ENCODE measurements around the gene PLCH2. TPM values are rescaled to one million over a fixed set of nuclear protein-coding genes. Genes with fewer than 3 reads are reported as not detected.

PLCH2 gene
- total RNA-seq, 2 experiments from 2014 or later = 1.4 to 2.2 TPM

DNA sequence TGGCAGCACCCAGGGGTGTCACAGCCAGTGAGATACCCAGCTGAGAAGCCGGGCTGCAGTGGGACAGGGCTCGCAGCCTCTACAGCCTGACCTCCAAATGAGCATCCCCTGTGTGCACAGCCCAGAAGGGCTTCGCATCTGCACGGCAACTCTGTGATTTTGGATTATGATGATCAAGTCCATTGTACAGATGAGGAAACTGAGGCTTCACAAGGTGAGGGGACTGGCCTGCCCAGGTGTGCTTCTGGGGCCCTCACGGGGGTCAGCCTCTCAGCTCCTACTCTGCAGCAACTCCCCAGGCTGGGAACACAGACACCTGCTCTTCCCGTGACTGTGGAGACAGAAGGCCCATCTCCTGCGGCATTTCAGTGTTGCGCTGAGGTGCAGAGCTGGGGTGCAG is 62.8 kb downstream of the PLCH2 start:
- Histone ChIP-seq H3K27ac (ENCODE audit: low read depth, low read length, poor library complexity, severe bottlenecking) (no peak overlapping the region), H2AFZ (ENCODE audit: low read length) (no peak overlapping the region), H3K4me3 (ENCODE audit: low read depth, low read length, poor library complexity, severe bottlenecking) (no peak overlapping the region), H3K4me1 (ENCODE audit: insufficient read depth, low read length, poor library complexity, severe bottlenecking) (no peaks in the 10 kb centered on the region), H3K9me3 (ENCODE audit: low read length) (no peaks in the 10 kb centered on the region), H3K36me3 (ENCODE audit: insufficient read depth, low read length) (no peaks in the 10 kb centered on the region), H4K20me1 (ENCODE audit: insufficient read depth, low read length) (no peaks in the 10 kb centered on the region), H3K4me2 (ENCODE audit: low read length) (no peak overlapping the region), H3K79me2 (ENCODE audit: insufficient read depth, low read depth, low read length) (no peaks in the 10 kb centered on the region), H3K9me2 (ENCODE audit: insufficient read depth, low read length) (no peaks in the 10 kb centered on the region)
- intact Hi-C loops (cut with micrococcal nuclease; ENCODE audit: unreplicated experiment) = no loop called here
- POLR2A ChIA-PET = no interaction called here
- TF ChIP-seq, protein P1, sequence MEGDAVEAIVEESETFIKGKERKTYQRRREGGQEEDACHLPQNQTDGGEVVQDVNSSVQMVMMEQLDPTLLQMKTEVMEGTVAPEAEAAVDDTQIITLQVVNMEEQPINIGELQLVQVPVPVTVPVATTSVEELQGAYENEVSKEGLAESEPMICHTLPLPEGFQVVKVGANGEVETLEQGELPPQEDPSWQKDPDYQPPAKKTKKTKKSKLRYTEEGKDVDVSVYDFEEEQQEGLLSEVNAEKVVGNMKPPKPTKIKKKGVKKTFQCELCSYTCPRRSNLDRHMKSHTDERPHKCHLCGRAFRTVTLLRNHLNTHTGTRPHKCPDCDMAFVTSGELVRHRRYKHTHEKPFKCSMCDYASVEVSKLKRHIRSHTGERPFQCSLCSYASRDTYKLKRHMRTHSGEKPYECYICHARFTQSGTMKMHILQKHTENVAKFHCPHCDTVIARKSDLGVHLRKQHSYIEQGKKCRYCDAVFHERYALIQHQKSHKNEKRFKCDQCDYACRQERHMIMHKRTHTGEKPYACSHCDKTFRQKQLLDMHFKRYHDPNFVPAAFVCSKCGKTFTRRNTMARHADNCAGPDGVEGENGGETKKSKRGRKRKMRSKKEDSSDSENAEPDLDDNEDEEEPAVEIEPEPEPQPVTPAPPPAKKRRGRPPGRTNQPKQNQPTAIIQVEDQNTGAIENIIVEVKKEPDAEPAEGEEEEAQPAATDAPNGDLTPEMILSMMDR (conservative IDR thresholded peaks at IDR 0.05; ENCODE audit: low read length) = no peak
- no peak for TF ChIP-seq EZH2phosphoT487 (IDR thresholded peaks at IDR 0.05; ENCODE audit: borderline replicate concordance, low read depth, low read length)
- CTCF ChIA-PET (ENCODE audit: unreplicated experiment) = interaction anchor here (1.1 kb wide), 1 partner anchor 12 kb away, joined by 7 read pairs; the partner anchor contains the start of gene PANK4
- DNase-seq (ENCODE audit: low spot score) = no peak
- BruUV-seq (replicated peaks) = no TSS peak

DNA sequence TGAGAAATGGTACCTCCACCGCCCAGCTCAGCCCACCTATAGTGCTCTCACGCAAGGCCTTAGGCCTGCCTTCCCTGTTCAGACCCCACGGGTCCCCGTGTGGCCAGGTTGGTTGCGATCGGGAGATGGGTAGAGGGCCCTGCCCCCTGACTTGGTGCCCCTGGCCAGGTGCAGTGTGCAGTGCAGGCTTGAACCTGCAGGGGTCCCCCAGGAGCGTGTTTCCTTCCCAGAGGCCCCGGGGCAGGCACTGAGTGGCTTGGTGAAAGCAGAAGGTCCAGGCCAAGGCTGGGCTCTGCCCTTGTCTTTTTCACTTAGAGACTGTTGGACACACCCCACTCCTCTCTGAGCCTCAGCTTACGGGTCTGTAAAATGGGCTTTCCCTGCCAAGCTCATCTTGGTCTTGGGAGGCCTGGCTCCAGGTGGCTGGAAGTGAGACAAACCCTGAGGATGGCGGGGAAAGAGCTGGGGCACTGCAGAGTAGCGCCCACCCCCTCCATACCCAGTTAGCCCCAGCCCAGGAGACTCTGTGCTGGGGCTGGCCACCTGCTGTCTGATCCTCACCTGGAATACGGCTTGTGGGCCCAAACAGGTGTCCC is 63.3 kb downstream of the PLCH2 start:
- intact Hi-C loops (cut with micrococcal nuclease; ENCODE audit: unreplicated experiment) = no loop called here
- no peaks in the 10 kb centered on the region for H3K79me2 ChIP-seq (ENCODE audit: insufficient read depth, low read depth, low read length)
- no peak overlapping the region for H2AFZ ChIP-seq (ENCODE audit: low read length)
- H3K9me3 ChIP-seq (ENCODE audit: low read length) = no peaks in the 10 kb centered on the region
- no TSS peak for BruUV-seq (replicated peaks)
- no peaks in the 10 kb centered on the region for H3K36me3 ChIP-seq (ENCODE audit: insufficient read depth, low read length)
- no peak overlapping the region for H3K4me2 ChIP-seq (ENCODE audit: low read length)
- no peak overlapping the region for H3K27ac ChIP-seq (ENCODE audit: low read depth, low read length, poor library complexity, severe bottlenecking)
- H4K20me1 ChIP-seq (ENCODE audit: insufficient read depth, low read length) = no peaks in the 10 kb centered on the region
- ChIA-PET CTCF (ENCODE audit: unreplicated experiment) (interaction anchor here (0.6 to 1.1 kb wide), 2 partner anchors 13 to 322 kb away, joined by 3 to 7 read pairs; partner anchors contain the start of gene PANK4), POLR2A (no interaction called here)
- TF ChIP-seq, protein P1 (conservative IDR thresholded peaks at IDR 0.05; ENCODE audit: low read length) = peak; percentile 60
- no peak for TF ChIP-seq EZH2phosphoT487 (IDR thresholded peaks at IDR 0.05; ENCODE audit: borderline replicate concordance, low read depth, low read length)
- peak; percentile 39 for DNase-seq (ENCODE audit: low spot score)
- no peak overlapping the region for H3K4me3 ChIP-seq (ENCODE audit: low read depth, low read length, poor library complexity, severe bottlenecking)
- no peaks in the 10 kb centered on the region for H3K9me2 ChIP-seq (ENCODE audit: insufficient read depth, low read length)
- no peaks in the 10 kb centered on the region for H3K4me1 ChIP-seq (ENCODE audit: insufficient read depth, low read length, poor library complexity, severe bottlenecking)

DNA sequence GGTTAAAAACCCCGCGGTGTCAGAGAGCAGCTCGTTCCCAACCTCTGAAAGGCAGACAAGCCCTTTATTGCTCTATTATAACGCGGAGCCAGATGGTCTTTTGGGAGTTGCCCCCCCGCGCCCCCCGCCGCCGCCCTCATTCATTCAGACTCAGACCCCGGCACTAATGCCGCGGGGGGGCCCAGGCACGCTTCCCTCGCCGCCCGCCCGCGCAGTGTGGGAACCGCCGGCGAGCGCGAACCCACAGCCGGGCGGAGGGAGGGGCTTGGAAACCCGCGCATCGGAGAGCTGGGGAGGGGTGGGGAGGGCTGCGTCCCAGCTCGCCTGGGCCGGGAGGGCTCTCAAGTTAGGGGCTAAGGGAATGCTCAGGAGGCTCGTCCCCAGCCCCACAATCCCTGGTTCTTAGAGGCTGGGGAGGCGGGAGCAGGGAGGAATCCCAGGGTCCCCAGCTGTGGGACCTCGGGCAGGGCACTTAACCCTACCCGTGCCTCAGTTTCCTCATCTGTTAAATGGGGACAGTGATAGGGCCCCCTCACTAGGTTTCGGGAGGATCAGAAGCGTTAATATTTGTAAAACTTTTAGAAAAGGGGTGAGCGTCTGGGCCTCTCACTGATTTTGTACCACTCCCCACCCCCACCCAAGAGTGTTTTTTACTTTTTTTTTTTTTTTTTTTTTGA is 64.9 kb downstream of the PLCH2 start:
- no peaks in the 10 kb centered on the region for H3K9me2 ChIP-seq (ENCODE audit: insufficient read depth, low read length)
- no peak overlapping the region for H2AFZ ChIP-seq (ENCODE audit: low read length)
- no peaks in the 10 kb centered on the region for H3K9me3 ChIP-seq (ENCODE audit: low read length)
- ChIA-PET CTCF (ENCODE audit: unreplicated experiment) (no interaction called here), POLR2A (interaction anchor here (0.7 kb wide), 1 partner anchor 96 kb away, joined by 3 read pairs; no protein-coding TSS in a partner anchor)
- intact Hi-C loops (cut with micrococcal nuclease; ENCODE audit: unreplicated experiment) = no loop called here
- H3K4me2 ChIP-seq (ENCODE audit: low read length) = no peak overlapping the region
- no peak for TF ChIP-seq EZH2phosphoT487 (IDR thresholded peaks at IDR 0.05; ENCODE audit: borderline replicate concordance, low read depth, low read length)
- TF ChIP-seq, protein P1 (conservative IDR thresholded peaks at IDR 0.05; ENCODE audit: low read length) = no peak
- no peaks in the 10 kb centered on the region for H3K36me3 ChIP-seq (ENCODE audit: insufficient read depth, low read length)
- no peaks in the 10 kb centered on the region for H4K20me1 ChIP-seq (ENCODE audit: insufficient read depth, low read length)
- H3K79me2 ChIP-seq (ENCODE audit: insufficient read depth, low read depth, low read length) = no peaks in the 10 kb centered on the region
- DNase-seq (ENCODE audit: low spot score) = no peak
- H3K27ac ChIP-seq (ENCODE audit: low read depth, low read length, poor library complexity, severe bottlenecking) = no peak overlapping the region
- no peak overlapping the region for H3K4me3 ChIP-seq (ENCODE audit: low read depth, low read length, poor library complexity, severe bottlenecking)
- BruUV-seq (replicated peaks) = no TSS peak
- peaks cover 6% of the 10 kb centered on the region for H3K4me1 ChIP-seq (ENCODE audit: insufficient read depth, low read length, poor library complexity, severe bottlenecking)
